Astrocyte of the spinal cord (primary cell): Measurements from ENCODE around the gene NFAM1.
A peak's percentile ranks its signal among the peaks of the same experiment; 100 is the strongest.

ENCODE experiments used
- DNase-seq: peaks from one replicate; pipeline ENCODE4 v3.0.0; 2011; ENCODE audit warnings: low read depth, low spot score
- H3K4me3 ChIP-seq: 2 replicates; pipeline ENCODE4 v1.5.1; 2011; ENCODE audit warnings: low read depth, mild to moderate bottlenecking, low read length, moderate library complexity
- in situ Hi-C: cut with HindIII; loops from 2 replicates; pipeline ENCODE4 v1.10.0; 2017; ENCODE audit warnings: low sequenced_read_pairs
- TF ChIP-seq, protein P1 (sequence below): IDR thresholded peaks from 2 replicates; pipeline ENCODE4 v1.5.1; 2012; ENCODE audit warnings: low read depth, mild to moderate bottlenecking, low read length, inconsistent platforms

Gene NFAM1

GRCh38 chr22:42432020-42432596 lies at the start of gene NFAM1:
Gene NFAM1 (minus strand): TSS chr22:42432403. CDS start chr22:42432357, 46 bp downstream.
- in situ Hi-C loops: no loop called here
- no peak for DNase-seq
- no peak within 1 kb of the TSS for H3K4me3 ChIP-seq
- TF ChIP-seq, protein P1, sequence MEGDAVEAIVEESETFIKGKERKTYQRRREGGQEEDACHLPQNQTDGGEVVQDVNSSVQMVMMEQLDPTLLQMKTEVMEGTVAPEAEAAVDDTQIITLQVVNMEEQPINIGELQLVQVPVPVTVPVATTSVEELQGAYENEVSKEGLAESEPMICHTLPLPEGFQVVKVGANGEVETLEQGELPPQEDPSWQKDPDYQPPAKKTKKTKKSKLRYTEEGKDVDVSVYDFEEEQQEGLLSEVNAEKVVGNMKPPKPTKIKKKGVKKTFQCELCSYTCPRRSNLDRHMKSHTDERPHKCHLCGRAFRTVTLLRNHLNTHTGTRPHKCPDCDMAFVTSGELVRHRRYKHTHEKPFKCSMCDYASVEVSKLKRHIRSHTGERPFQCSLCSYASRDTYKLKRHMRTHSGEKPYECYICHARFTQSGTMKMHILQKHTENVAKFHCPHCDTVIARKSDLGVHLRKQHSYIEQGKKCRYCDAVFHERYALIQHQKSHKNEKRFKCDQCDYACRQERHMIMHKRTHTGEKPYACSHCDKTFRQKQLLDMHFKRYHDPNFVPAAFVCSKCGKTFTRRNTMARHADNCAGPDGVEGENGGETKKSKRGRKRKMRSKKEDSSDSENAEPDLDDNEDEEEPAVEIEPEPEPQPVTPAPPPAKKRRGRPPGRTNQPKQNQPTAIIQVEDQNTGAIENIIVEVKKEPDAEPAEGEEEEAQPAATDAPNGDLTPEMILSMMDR: no peak

DNA sequence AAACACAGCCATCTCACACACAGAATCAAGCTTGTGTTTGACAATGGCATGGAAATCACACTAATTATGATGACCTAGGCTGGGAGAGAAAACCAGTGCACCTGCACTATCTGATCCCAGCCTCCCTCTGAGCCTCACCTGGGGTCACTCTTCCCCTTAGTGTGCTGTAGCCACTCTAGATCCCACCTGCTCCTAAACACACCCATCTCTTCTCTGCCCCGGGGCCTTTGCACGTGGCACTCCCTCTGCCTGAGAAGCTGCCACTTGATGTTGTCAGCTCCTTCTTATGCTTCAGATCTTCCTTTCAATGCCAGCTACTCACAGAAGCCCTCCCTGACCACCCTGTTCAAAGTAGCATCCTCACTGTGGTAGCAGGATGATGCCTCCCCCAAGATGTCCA lies 42.9 kb upstream of the NFAM1 start:
- DNase-seq: no peak
- no peak overlapping the region for H3K4me3 ChIP-seq
- in situ Hi-C loops: no loop called here
- TF ChIP-seq, protein P1: no peak

DNA sequence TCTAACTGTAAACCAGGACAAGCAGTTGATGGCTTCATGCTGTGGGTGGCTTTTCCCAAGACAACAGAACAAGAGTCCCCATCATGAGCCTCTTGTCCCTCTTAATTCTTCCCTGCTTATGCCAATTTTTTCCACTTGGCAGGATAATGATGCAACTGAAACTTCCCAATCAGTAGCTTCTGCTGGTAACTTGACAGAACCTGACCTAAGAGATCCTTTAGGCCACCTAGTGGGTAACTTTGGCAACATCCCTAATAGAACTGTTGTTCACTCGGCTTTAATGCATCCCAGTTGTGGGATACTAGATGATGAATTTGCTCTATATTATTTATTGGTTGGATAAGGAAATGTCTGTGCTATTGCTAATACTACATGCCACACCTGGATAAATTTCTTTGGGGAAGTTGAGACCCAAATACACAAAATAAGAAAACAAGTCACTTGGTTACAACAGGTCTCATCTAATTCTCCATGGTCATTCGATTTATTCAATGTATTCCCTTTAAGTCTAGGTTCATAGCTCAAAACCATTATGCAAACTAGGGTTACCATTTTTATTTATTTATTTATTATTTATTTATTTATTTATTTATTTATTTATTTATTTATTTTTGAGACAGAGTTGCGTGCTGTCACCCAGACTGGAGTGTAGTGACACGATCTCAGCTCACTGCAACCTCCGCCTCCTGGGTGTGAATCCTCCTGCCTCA lies 41.4 kb upstream of the NFAM1 start:
- DNase-seq: peak; percentile 45

DNA sequence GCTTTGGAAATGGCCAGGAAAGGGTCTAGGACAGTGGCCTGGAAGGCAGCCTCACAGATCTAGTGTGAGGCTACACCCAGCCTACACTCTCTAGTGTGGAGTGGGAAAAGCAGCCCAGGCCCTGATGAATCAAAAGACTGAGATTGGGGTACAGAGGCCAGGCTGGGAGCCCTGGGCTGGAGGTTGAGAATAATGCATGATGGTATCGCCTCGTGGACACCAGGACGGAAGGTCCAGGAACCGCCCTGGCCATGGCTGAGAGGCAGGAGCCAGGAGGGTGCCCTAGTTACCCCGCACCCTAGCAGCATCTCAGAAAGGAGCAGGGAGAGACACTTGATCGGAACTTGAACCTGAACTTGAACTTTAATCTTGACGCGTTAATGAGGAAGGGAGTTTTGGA lies 40.5 kb upstream of the NFAM1 start:
- no peak overlapping the region for H3K4me3 ChIP-seq
- TF ChIP-seq, protein P1: no peak
- DNase-seq: no peak
- in situ Hi-C loops: no loop called here

More for the DNA sequence above, 41.4 kb upstream of the NFAM1 start:
- no peak overlapping the region for H3K4me3 ChIP-seq
- TF ChIP-seq, protein P1: peak; percentile 79
- in situ Hi-C loops: no loop called here

DNA sequence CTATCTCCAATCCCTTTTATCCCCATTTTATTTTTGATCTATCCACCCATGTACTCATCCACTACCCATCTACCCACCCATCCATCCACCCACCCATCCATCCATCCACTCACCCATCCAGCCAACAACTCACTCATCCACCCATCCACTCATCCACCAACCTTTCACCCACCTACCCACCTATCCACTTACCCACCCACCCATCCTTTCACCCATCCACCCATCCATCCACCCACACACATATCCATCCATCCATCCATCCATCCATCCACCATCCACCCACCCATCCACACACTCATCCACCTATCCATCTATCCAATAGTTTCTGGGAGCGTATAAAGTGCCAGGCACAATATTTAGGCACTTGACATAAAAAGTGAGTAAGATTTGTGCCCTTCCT lies 39.2 kb upstream of the NFAM1 start:
- no peak for DNase-seq
- in situ Hi-C loops: no loop called here
- no peak overlapping the region for H3K4me3 ChIP-seq
- TF ChIP-seq, protein P1: no peak

GRCh38 chr22:42470366-42471082 lies 38.3 kb upstream of the NFAM1 start:
- in situ Hi-C loops: no loop called here
- no peak for DNase-seq
- TF ChIP-seq, protein P1: no peak
- no peak overlapping the region for H3K4me3 ChIP-seq
